SK-N-SH (cell line): ENCODE data around the gene ZNF248. TPM values are rescaled to one million over a fixed set of nuclear protein-coding genes. Genes with fewer than 3 reads are reported as not detected.

Experiments
- CTCF ChIA-PET: fragments of 300-600, 350-600 bp; formaldehyde crosslinking; extraction: SDS; loops from one replicate; lab custom pipeline; 2021; lab: Yijun Ruan, JAX
- POLR2A ChIA-PET: fragments of 350-600 bp; sonication (Branson Sonifier 250); formaldehyde crosslinking; extraction: SDS; loops from one replicate; lab custom pipeline; 2020; ENCODE audit warnings: antibody characterized with exemption, inconsistent platforms; lab: Yijun Ruan, JAX
- DNase-seq: peaks from one replicate; pipeline ENCODE4 v3.0.0; 2012
- H2AFZ ChIP-seq: fragments of 200-600 bp; sonication (generic); 2 replicates; pipeline ENCODE4 v1.8.1; 2016; ENCODE audit warnings: antibody characterized with exemption, mild to moderate bottlenecking, low read depth
- H3F3A ChIP-seq: fragments of 200-600 bp; sonication (generic); replicated peaks from 2 replicates; pipeline ENCODE3; 2016; ENCODE audit warnings: antibody characterized with exemption, mild to moderate bottlenecking; ENCODE audit not compliant: insufficient read depth
- H3K27ac ChIP-seq, 2 experiments: fragments of 200-500 bp in 1 of 2; fragments of 200-600 bp in 1 of 2; sonication (Bioruptor generic) in 1 of 2; sonication (generic), shearing (Covaris generic) in 1 of 2; 2 replicates each; pipeline versions ENCODE4 v1.5.1 to v1.6.1; 2014 to 2016; ENCODE audit warnings: low read depth in 2 of 2, inconsistent platforms in 1 of 2, low read length in 1 of 2, mild to moderate bottlenecking in 1 of 2, mixed read lengths in 1 of 2
- H3K27me3 ChIP-seq: fragments of 200-600 bp; sonication (generic), shearing (Covaris generic); 2 replicates; pipeline ENCODE4 v1.6.1; 2016; ENCODE audit warnings: mixed run types; ENCODE audit not compliant: insufficient read depth
- H3K36me3 ChIP-seq, 2 experiments: fragments of 200-500 bp in 1 of 2; fragments of 200-600 bp in 1 of 2; sonication (Bioruptor generic) in 1 of 2; sonication (generic) in 1 of 2; replicated peaks in 1 of 2; 2 replicates each; pipeline versions ENCODE3 to v1.5.1; 2014 to 2016; ENCODE audit warnings: low read length in 1 of 2, mild to moderate bottlenecking in 1 of 2; ENCODE audit not compliant: insufficient read depth in 2 of 2, control insufficient read depth in 1 of 2
- H3K4me1 ChIP-seq, 2 experiments: fragments of 200-500 bp in 1 of 2; fragments of 200-600 bp in 1 of 2; sonication (Bioruptor generic) in 1 of 2; sonication (generic), shearing (Covaris generic) in 1 of 2; 2 replicates each; pipeline versions ENCODE4 v1.5.1 to v1.6.1; 2014 to 2016; ENCODE audit warnings: low read depth in 1 of 2, low read length in 1 of 2, mixed run types in 1 of 2; ENCODE audit not compliant: insufficient read depth in 2 of 2, control insufficient read depth in 1 of 2
- H3K4me2 ChIP-seq: fragments of 200-600 bp; sonication (generic), shearing (Covaris generic); 2 replicates; pipeline ENCODE4 v1.6.1; 2017; ENCODE audit warnings: mixed run types
- H3K4me3 ChIP-seq, 2 experiments: fragments of 200-500 bp in 1 of 2; fragments of 200-600 bp in 1 of 2; sonication (Bioruptor generic) in 1 of 2; sonication (generic), shearing (Covaris generic) in 1 of 2; 2 replicates each; pipeline versions ENCODE4 v1.5.1 to v1.8.1; 2014 to 2016; ENCODE audit warnings: low read depth in 2 of 2, inconsistent platforms in 1 of 2, low read length in 1 of 2, mild to moderate bottlenecking in 1 of 2, mixed read lengths in 1 of 2, moderate library complexity in 1 of 2
- H3K79me2 ChIP-seq: fragments of 200-600 bp; sonication (generic); 2 replicates; pipeline ENCODE4 v1.8.1; 2017; ENCODE audit warnings: mild to moderate bottlenecking; ENCODE audit not compliant: insufficient read depth
- H3K9ac ChIP-seq: fragments of 200-600 bp; sonication (generic); 2 replicates; pipeline ENCODE4 v1.6.1; 2017; ENCODE audit warnings: mixed run types
- H3K9me2 ChIP-seq: fragments of 200-600 bp; sonication (generic); 2 replicates; pipeline ENCODE4 v1.6.1; 2017; ENCODE audit warnings: mixed run types
- H3K9me3 ChIP-seq: fragments of 200-600 bp; sonication (generic); 2 replicates; pipeline ENCODE4 v1.6.1; 2017; ENCODE audit warnings: mixed run types, mild to moderate bottlenecking, moderate library complexity
- H4K20me1 ChIP-seq: fragments of 200-600 bp; sonication (generic); 2 replicates; pipeline ENCODE4 v1.6.1; 2017; ENCODE audit warnings: mild to moderate bottlenecking, mixed run types; ENCODE audit not compliant: insufficient read depth
- ELF1 ChIP-seq: IDR thresholded peaks from 2 replicates; pipeline ENCODE4 v1.4.0; 2012
- EP300 ChIP-seq, 2 experiments: IDR thresholded peaks; 2 replicates each; pipeline versions ENCODE4 v1.4.0 to v1.6.1; 2012; ENCODE audit warnings: borderline replicate concordance in 1 of 2, low read depth in 1 of 2, low read length in 1 of 2
- FOSL2 ChIP-seq: IDR thresholded peaks from 2 replicates; pipeline ENCODE4 v1.4.0; 2012; ENCODE audit warnings: low read depth, mild to moderate bottlenecking, moderate library complexity, borderline replicate concordance
- FOXM1 ChIP-seq: IDR thresholded peaks from 2 replicates; pipeline ENCODE4 v1.4.0; 2012; ENCODE audit warnings: low read depth, mild to moderate bottlenecking
- MEF2A ChIP-seq: IDR thresholded peaks from 2 replicates; pipeline ENCODE4 v1.4.0; 2012; ENCODE audit warnings: low read depth, borderline replicate concordance
- MXI1 ChIP-seq: IDR thresholded peaks from 2 replicates; pipeline ENCODE4 v1.6.1; 2012; ENCODE audit warnings: mild to moderate bottlenecking, low read depth, low read length, improper control_type of control experiment
- NRF1 ChIP-seq: IDR thresholded peaks from 2 replicates; pipeline ENCODE4 v1.6.1; 2012; ENCODE audit warnings: low read depth, mild to moderate bottlenecking, low read length
- RAD21 ChIP-seq: IDR thresholded peaks from 2 replicates; pipeline ENCODE4 v1.6.1; 2012; ENCODE audit warnings: mild to moderate bottlenecking, low read length
- SIN3A ChIP-seq: IDR thresholded peaks from 2 replicates; pipeline ENCODE4 v1.6.1; 2012; ENCODE audit warnings: low read depth, mild to moderate bottlenecking, low read length, moderate library complexity, borderline replicate concordance
- TCF12 ChIP-seq: IDR thresholded peaks from 2 replicates; pipeline ENCODE4 v1.4.0; 2012
- WGBS: methylation state at CpG from one replicate; pipeline ENCODE4 v1.1.6; 2017; ENCODE audit warnings: low lambda C conversion rate; 5-methylcytosine and 5-hydroxymethylcytosine counted together
- polyA plus RNA-seq, 3 experiments: library from polyadenylated mRNA; depleted of rRNA; stranded (reverse); fragments of >200 nt; gene quantifications; 2 replicates each; pipeline ENCODE4 v1.2.3, GENCODE V29; 2012
- TF ChIP-seq, protein P1 (sequence below): IDR thresholded peaks from 2 replicates; pipeline ENCODE4 v1.4.0; 2012; ENCODE audit warnings: low read depth, borderline replicate concordance
- TF ChIP-seq, protein P2 (sequence below): IDR thresholded peaks from 2 replicates; pipeline ENCODE4 v1.6.1; 2012; ENCODE audit warnings: mild to moderate bottlenecking, low read depth, low read length, moderate library complexity
- TF ChIP-seq, protein P3 (sequence below): IDR thresholded peaks from 2 replicates; pipeline ENCODE4; 2012
- TF ChIP-seq, protein P4 (sequence below): fragments of 150-350 bp; IDR thresholded peaks from 2 replicates; pipeline ENCODE4 v1.6.1; 2017; ENCODE audit warnings: antibody characterized with exemption, low read length, low read depth, borderline replicate concordance

ZNF248 gene
- polyA plus RNA-seq, 1 of the 3 experiments (the other 2 are of a cell fraction), result 6.5 TPM

DNA sequence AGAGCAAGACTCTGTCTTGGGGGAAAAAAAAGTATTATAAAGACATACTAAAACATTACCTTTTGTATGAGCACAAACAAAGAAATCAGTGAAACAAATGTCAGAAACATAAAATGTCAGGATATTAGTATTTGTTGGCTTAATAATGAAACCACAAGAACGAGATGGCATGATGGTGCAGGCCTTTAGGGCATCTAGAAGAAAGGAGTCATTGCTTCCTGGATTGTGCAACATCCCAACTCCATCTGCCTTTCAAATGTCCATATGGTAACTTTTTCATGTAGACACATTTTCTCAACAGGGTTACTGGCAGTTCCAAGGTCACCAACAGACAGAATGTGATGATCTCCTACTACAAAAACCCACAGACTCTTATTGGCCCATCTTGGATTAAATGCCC, 96.6 kb downstream of the ZNF248 start:
- no peaks in the 10 kb centered on the region for H3K36me3 ChIP-seq
- H2AFZ ChIP-seq, result no peak overlapping the region
- no peaks in the 10 kb centered on the region for H3K9me2 ChIP-seq
- H4K20me1 ChIP-seq, result no peaks in the 10 kb centered on the region
- H3K27me3 ChIP-seq, result no peaks in the 10 kb centered on the region
- H3K27ac ChIP-seq, result no peak overlapping the region
- 15% methylated on average over 1 of the region's 1 CpG for WGBS
- ChIA-PET CTCF (interaction anchor here (0.6 to 1.1 kb wide), 3 partner anchors 15 to 251 kb away, joined by 3 read pairs; no protein-coding TSS in a partner anchor), POLR2A (no interaction called here)
- H3K4me2 ChIP-seq, result no peak overlapping the region
- DNase-seq, result no peak
- H3K79me2 ChIP-seq, result no peaks in the 10 kb centered on the region
- no peaks in the 10 kb centered on the region for H3K4me1 ChIP-seq
- no peak overlapping the region for H3K9ac ChIP-seq
- TF ChIP-seq, protein P1, sequence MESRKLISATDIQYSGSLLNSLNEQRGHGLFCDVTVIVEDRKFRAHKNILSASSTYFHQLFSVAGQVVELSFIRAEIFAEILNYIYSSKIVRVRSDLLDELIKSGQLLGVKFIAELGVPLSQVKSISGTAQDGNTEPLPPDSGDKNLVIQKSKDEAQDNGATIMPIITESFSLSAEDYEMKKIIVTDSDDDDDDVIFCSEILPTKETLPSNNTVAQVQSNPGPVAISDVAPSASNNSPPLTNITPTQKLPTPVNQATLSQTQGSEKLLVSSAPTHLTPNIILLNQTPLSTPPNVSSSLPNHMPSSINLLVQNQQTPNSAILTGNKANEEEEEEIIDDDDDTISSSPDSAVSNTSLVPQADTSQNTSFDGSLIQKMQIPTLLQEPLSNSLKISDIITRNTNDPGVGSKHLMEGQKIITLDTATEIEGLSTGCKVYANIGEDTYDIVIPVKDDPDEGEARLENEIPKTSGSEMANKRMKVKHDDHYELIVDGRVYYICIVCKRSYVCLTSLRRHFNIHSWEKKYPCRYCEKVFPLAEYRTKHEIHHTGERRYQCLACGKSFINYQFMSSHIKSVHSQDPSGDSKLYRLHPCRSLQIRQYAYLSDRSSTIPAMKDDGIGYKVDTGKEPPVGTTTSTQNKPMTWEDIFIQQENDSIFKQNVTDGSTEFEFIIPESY, result no peak
- no peak for TF ChIP-seq TCF12
- no peak for TF ChIP-seq SIN3A
- TF ChIP-seq, protein P2, sequence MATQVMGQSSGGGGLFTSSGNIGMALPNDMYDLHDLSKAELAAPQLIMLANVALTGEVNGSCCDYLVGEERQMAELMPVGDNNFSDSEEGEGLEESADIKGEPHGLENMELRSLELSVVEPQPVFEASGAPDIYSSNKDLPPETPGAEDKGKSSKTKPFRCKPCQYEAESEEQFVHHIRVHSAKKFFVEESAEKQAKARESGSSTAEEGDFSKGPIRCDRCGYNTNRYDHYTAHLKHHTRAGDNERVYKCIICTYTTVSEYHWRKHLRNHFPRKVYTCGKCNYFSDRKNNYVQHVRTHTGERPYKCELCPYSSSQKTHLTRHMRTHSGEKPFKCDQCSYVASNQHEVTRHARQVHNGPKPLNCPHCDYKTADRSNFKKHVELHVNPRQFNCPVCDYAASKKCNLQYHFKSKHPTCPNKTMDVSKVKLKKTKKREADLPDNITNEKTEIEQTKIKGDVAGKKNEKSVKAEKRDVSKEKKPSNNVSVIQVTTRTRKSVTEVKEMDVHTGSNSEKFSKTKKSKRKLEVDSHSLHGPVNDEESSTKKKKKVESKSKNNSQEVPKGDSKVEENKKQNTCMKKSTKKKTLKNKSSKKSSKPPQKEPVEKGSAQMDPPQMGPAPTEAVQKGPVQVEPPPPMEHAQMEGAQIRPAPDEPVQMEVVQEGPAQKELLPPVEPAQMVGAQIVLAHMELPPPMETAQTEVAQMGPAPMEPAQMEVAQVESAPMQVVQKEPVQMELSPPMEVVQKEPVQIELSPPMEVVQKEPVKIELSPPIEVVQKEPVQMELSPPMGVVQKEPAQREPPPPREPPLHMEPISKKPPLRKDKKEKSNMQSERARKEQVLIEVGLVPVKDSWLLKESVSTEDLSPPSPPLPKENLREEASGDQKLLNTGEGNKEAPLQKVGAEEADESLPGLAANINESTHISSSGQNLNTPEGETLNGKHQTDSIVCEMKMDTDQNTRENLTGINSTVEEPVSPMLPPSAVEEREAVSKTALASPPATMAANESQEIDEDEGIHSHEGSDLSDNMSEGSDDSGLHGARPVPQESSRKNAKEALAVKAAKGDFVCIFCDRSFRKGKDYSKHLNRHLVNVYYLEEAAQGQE, result no peak
- TF ChIP-seq, protein P3, sequence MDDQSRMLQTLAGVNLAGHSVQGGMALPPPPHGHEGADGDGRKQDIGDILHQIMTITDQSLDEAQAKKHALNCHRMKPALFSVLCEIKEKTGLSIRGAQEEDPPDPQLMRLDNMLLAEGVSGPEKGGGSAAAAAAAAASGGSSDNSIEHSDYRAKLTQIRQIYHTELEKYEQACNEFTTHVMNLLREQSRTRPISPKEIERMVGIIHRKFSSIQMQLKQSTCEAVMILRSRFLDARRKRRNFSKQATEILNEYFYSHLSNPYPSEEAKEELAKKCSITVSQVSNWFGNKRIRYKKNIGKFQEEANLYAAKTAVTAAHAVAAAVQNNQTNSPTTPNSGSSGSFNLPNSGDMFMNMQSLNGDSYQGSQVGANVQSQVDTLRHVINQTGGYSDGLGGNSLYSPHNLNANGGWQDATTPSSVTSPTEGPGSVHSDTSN, result no peak
- TF ChIP-seq ELF1, result no peak
- no peak for TF ChIP-seq NRF1
- TF ChIP-seq MXI1, result no peak
- no peak for TF ChIP-seq MEF2A
- TF ChIP-seq, all 33 proteins: peak for 0
- no peaks in the 10 kb centered on the region for H3K9me3 ChIP-seq
- H3F3A ChIP-seq, result no peaks in the 10 kb centered on the region
- no peak overlapping the region for H3K4me3 ChIP-seq

DNA sequence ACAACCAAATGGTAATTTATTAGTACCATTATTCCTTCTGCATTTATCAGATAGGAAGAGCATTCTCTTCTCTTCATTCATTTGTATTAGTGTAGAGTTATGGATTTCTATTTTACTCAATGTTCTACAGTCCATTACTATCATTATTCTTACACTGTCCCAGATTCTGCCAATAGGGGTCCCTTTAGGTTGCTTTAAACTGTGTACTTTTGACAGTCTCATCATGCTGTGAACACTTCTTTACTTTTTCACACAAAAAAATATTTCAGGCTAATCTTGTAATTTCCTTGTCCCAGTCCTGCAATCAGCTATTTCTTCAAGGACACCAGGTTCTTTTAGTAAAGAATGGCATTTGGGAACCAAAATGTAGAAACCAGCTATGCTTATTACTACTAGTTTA, 99.3 kb downstream of the ZNF248 start:
- DNase-seq, result no peak
- H3K36me3 ChIP-seq, result no peaks in the 10 kb centered on the region
- H3K9me3 ChIP-seq, result no peaks in the 10 kb centered on the region
- CTCF ChIA-PET, result interaction anchor here (0.6 kb wide), 1 partner anchor 180 kb away, joined by 3 read pairs; no protein-coding TSS in a partner anchor
- H3K4me3 ChIP-seq, result no peak overlapping the region
- H3K9me2 ChIP-seq, result no peaks in the 10 kb centered on the region
- H3K27ac ChIP-seq, result no peak overlapping the region
- H3K79me2 ChIP-seq, result no peaks in the 10 kb centered on the region
- no peaks in the 10 kb centered on the region for H4K20me1 ChIP-seq
- no peaks in the 10 kb centered on the region for H3K27me3 ChIP-seq
- H3K9ac ChIP-seq, result no peak overlapping the region
- H3K4me2 ChIP-seq, result no peak overlapping the region
- no peaks in the 10 kb centered on the region for H3F3A ChIP-seq
- POLR2A ChIA-PET, result no interaction called here
- H2AFZ ChIP-seq, result no peak overlapping the region
- H3K4me1 ChIP-seq, result no peaks in the 10 kb centered on the region
- no peak for TF ChIP-seq TCF12
- no peak for TF ChIP-seq FOXM1
- TF ChIP-seq, protein P4, sequence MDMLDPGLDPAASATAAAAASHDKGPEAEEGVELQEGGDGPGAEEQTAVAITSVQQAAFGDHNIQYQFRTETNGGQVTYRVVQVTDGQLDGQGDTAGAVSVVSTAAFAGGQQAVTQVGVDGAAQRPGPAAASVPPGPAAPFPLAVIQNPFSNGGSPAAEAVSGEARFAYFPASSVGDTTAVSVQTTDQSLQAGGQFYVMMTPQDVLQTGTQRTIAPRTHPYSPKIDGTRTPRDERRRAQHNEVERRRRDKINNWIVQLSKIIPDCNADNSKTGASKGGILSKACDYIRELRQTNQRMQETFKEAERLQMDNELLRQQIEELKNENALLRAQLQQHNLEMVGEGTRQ, result no peak
- no peak for TF ChIP-seq RAD21
- no peak for TF ChIP-seq FOSL2
- TF ChIP-seq EP300 (IDR thresholded peaks at IDR 0.05; ENCODE audit: borderline replicate concordance in 1 of 2, low read depth in 1 of 2, low read length in 1 of 2), result no peak
- TF ChIP-seq, protein P2, result no peak
